ENCODE results near the gene FNBP1L.

The FNBP1L gene

GRCh38 chr1:93554883-93555872 lies 107.3 kb downstream of the FNBP1L start:
- Histone ChIP-seq H3K9me3 (ENCODE audit: control insufficient read depth, low read length) (no peaks in the 10 kb centered on the region), H3K9ac (ENCODE audit: low read length) (no peak overlapping the region), H3K36me3 (ENCODE audit: control insufficient read depth in 1 of 2, insufficient read depth in 2 of 2, low read depth in 1 of 2, low read length in 2 of 2) (peaks cover 5 to 26% of the 10 kb centered on the region in 2 experiments), H4K8ac (ENCODE audit: low read length) (no peak overlapping the region), H3K23ac (ENCODE audit: low read length in 2 of 2) (no peak overlapping the region), H4K91ac (ENCODE audit: low read length) (no peak overlapping the region), H2BK12ac (ENCODE audit: low read length in 2 of 2) (peak overlapping the region in 1 of 2 experiments; percentile 59), H3K4me3 (ENCODE audit: insufficient read depth in 1 of 2, low read depth in 1 of 2, low read length in 2 of 2) (no peak overlapping the region), H2BK120ac (ENCODE audit: low read depth, low read length) (no peak overlapping the region), H2AK5ac (ENCODE audit: low read length, severe bottlenecking) (no peak overlapping the region), H2AFZ (ENCODE audit: low read depth, low read length) (no peak overlapping the region), H3K4me1 (ENCODE audit: control insufficient read depth, insufficient read depth, low read depth, low read length) (peaks cover 5% of the 10 kb centered on the region), H2BK15ac (ENCODE audit: low read depth, poor library complexity, severe bottlenecking) (no peak overlapping the region), H2BK5ac (ENCODE audit: low read depth, low read length, poor library complexity, severe bottlenecking) (no peak overlapping the region), H3K4me2 (ENCODE audit: low read length, poor library complexity, severe bottlenecking) (no peak overlapping the region), H3K18ac (ENCODE audit: low read depth in 1 of 2, low read length in 2 of 2) (no peak overlapping the region), H3K4ac (ENCODE audit: low read depth in 1 of 2, low read length in 2 of 2) (no peak overlapping the region), H3K79me1 (replicated peaks; ENCODE audit: low read length, poor library complexity, severe bottlenecking) (peaks cover 4% of the 10 kb centered on the region), H3K27me3 (ENCODE audit: control insufficient read depth in 1 of 2, insufficient read depth in 1 of 2, low read length in 2 of 2) (no peaks in the 10 kb centered on the region), H3K27ac (ENCODE audit: low read length, poor library complexity, severe bottlenecking) (no peak overlapping the region), H3K14ac (ENCODE audit: low read length in 2 of 2) (no peak overlapping the region)
- 33% methylated on average over 4 of the region's 7 CpGs for WGBS
- DNase-seq = peak; percentile 41

GRCh38 chr1:93556291-93556690 lies 108.4 kb downstream of the FNBP1L start:
- H3K27ac ChIP-seq (ENCODE audit: low read length, poor library complexity, severe bottlenecking) = no peak overlapping the region

GRCh38 chr1:93559045-93559444 lies 111.1 kb downstream of the FNBP1L start:
- no peak overlapping the region for H2BK5ac ChIP-seq (ENCODE audit: low read depth, low read length, poor library complexity, severe bottlenecking)
- H2AK5ac ChIP-seq (ENCODE audit: low read length, severe bottlenecking) = no peak overlapping the region
- H3K79me1 ChIP-seq (replicated peaks; ENCODE audit: low read length, poor library complexity, severe bottlenecking) = peaks cover 10% of the 10 kb centered on the region
- H3K36me3 ChIP-seq (ENCODE audit: control insufficient read depth in 1 of 2, insufficient read depth in 2 of 2, low read depth in 1 of 2, low read length in 2 of 2) = peaks cover 5 to 49% of the 10 kb centered on the region in 2 experiments
- H2BK12ac ChIP-seq (ENCODE audit: low read length in 2 of 2) = no peak overlapping the region
- no peak overlapping the region for H4K91ac ChIP-seq (ENCODE audit: low read length)
- no peaks in the 10 kb centered on the region for H3K9me3 ChIP-seq (ENCODE audit: control insufficient read depth, low read length)
- H2AFZ ChIP-seq (ENCODE audit: low read depth, low read length) = no peak overlapping the region
- WGBS = 100% methylated on average over 1 of the region's 2 CpGs
- H3K14ac ChIP-seq (ENCODE audit: low read length in 2 of 2) = no peak overlapping the region
- no peak for DNase-seq
- no peak overlapping the region for H3K9ac ChIP-seq (ENCODE audit: low read length)
- H3K18ac ChIP-seq (ENCODE audit: low read depth in 1 of 2, low read length in 2 of 2) = no peak overlapping the region
- no peak overlapping the region for H3K27ac ChIP-seq (ENCODE audit: low read length, poor library complexity, severe bottlenecking)
- H3K4me1 ChIP-seq (ENCODE audit: control insufficient read depth, insufficient read depth, low read depth, low read length) = no peaks in the 10 kb centered on the region
- H4K8ac ChIP-seq (ENCODE audit: low read length) = no peak overlapping the region
- H2BK15ac ChIP-seq (ENCODE audit: low read depth, poor library complexity, severe bottlenecking) = no peak overlapping the region
- H2BK120ac ChIP-seq (ENCODE audit: low read depth, low read length) = no peak overlapping the region
- no peaks in the 10 kb centered on the region for H3K27me3 ChIP-seq (ENCODE audit: control insufficient read depth in 1 of 2, insufficient read depth in 1 of 2, low read length in 2 of 2)
- H3K4me2 ChIP-seq (ENCODE audit: low read length, poor library complexity, severe bottlenecking) = no peak overlapping the region
- H3K4ac ChIP-seq (ENCODE audit: low read depth in 1 of 2, low read length in 2 of 2) = no peak overlapping the region
- no peak overlapping the region for H3K4me3 ChIP-seq (ENCODE audit: insufficient read depth in 1 of 2, low read depth in 1 of 2, low read length in 2 of 2)
- no peak overlapping the region for H3K23ac ChIP-seq (ENCODE audit: low read length in 2 of 2)

More at GRCh38 chr1:93556291-93556690, 108.4 kb downstream of the FNBP1L start:
- Histone ChIP-seq H2BK120ac (ENCODE audit: low read depth, low read length) (no peak overlapping the region), H2AK5ac (ENCODE audit: low read length, severe bottlenecking) (no peak overlapping the region), H3K18ac (ENCODE audit: low read depth in 1 of 2, low read length in 2 of 2) (peak overlapping the region in 1 of 2 experiments; percentile 25), H2BK12ac (ENCODE audit: low read length in 2 of 2) (peak overlapping the region in 1 of 2 experiments; percentile 37), H3K4me1 (ENCODE audit: control insufficient read depth, insufficient read depth, low read depth, low read length) (peaks cover 5% of the 10 kb centered on the region), H4K8ac (ENCODE audit: low read length) (no peak overlapping the region), H3K23ac (ENCODE audit: low read length in 2 of 2) (no peak overlapping the region), H3K14ac (ENCODE audit: low read length in 2 of 2) (no peak overlapping the region), H2BK15ac (ENCODE audit: low read depth, poor library complexity, severe bottlenecking) (no peak overlapping the region), H3K9me3 (ENCODE audit: control insufficient read depth, low read length) (no peaks in the 10 kb centered on the region), H3K9ac (ENCODE audit: low read length) (no peak overlapping the region), H3K4me2 (ENCODE audit: low read length, poor library complexity, severe bottlenecking) (no peak overlapping the region), H2AFZ (ENCODE audit: low read depth, low read length) (no peak overlapping the region), H2BK5ac (ENCODE audit: low read depth, low read length, poor library complexity, severe bottlenecking) (no peak overlapping the region), H3K4ac (ENCODE audit: low read depth in 1 of 2, low read length in 2 of 2) (no peak overlapping the region), H3K27me3 (ENCODE audit: control insufficient read depth in 1 of 2, insufficient read depth in 1 of 2, low read length in 2 of 2) (no peaks in the 10 kb centered on the region), H3K4me3 (ENCODE audit: insufficient read depth in 1 of 2, low read depth in 1 of 2, low read length in 2 of 2) (no peak overlapping the region), H3K79me1 (replicated peaks; ENCODE audit: low read length, poor library complexity, severe bottlenecking) (peaks cover 8% of the 10 kb centered on the region), H4K91ac (ENCODE audit: low read length) (no peak overlapping the region), H3K36me3 (ENCODE audit: control insufficient read depth in 1 of 2, insufficient read depth in 2 of 2, low read depth in 1 of 2, low read length in 2 of 2) (peaks cover 5 to 26% of the 10 kb centered on the region in 2 experiments)
- DNase-seq = no peak
- WGBS = 100% methylated on average over 1 of the region's 2 CpGs

- no peak overlapping the region for H2BK12ac ChIP-seq (ENCODE audit: low read length in 2 of 2)
- no peaks in the 10 kb centered on the region for H3K4me1 ChIP-seq (ENCODE audit: control insufficient read depth, insufficient read depth, low read depth, low read length)
- no peak overlapping the region for H3K4me2 ChIP-seq (ENCODE audit: low read length, poor library complexity, severe bottlenecking)
- H3K36me3 ChIP-seq (ENCODE audit: control insufficient read depth in 1 of 2, insufficient read depth in 2 of 2, low read depth in 1 of 2, low read length in 2 of 2) = peaks cover 5 to 53% of the 10 kb centered on the region in 2 experiments
- no peak overlapping the region for H4K8ac ChIP-seq (ENCODE audit: low read length)
- H3K23ac ChIP-seq (ENCODE audit: low read length in 2 of 2) = no peak overlapping the region
- H2BK15ac ChIP-seq (ENCODE audit: low read depth, poor library complexity, severe bottlenecking) = no peak overlapping the region
- H3K9ac ChIP-seq (ENCODE audit: low read length) = no peak overlapping the region
- H3K27ac ChIP-seq (ENCODE audit: low read length, poor library complexity, severe bottlenecking) = no peak overlapping the region
- H2AFZ ChIP-seq (ENCODE audit: low read depth, low read length) = no peak overlapping the region
- H3K4ac ChIP-seq (ENCODE audit: low read depth in 1 of 2, low read length in 2 of 2) = no peak overlapping the region
- no peak for DNase-seq
- peak overlapping the region; percentile 27 for H2AK5ac ChIP-seq (ENCODE audit: low read length, severe bottlenecking)
- no peak overlapping the region for H3K14ac ChIP-seq (ENCODE audit: low read length in 2 of 2)
- H2BK120ac ChIP-seq (ENCODE audit: low read depth, low read length) = no peak overlapping the region
- no peak overlapping the region for H3K4me3 ChIP-seq (ENCODE audit: insufficient read depth in 1 of 2, low read depth in 1 of 2, low read length in 2 of 2)
- no peaks in the 10 kb centered on the region for H3K9me3 ChIP-seq (ENCODE audit: control insufficient read depth, low read length)
- peak overlapping the region; percentile 21 to 33 for H3K18ac ChIP-seq (ENCODE audit: low read depth in 1 of 2, low read length in 2 of 2)
- no peak overlapping the region for H2BK5ac ChIP-seq (ENCODE audit: low read depth, low read length, poor library complexity, severe bottlenecking)
- peaks cover 10% of the 10 kb centered on the region for H3K79me1 ChIP-seq (replicated peaks; ENCODE audit: low read length, poor library complexity, severe bottlenecking)
- no peak overlapping the region for H4K91ac ChIP-seq (ENCODE audit: low read length)
- H3K27me3 ChIP-seq (ENCODE audit: control insufficient read depth in 1 of 2, insufficient read depth in 1 of 2, low read length in 2 of 2) = no peaks in the 10 kb centered on the region
These were observed 111.8 kb downstream of the FNBP1L start for GRCh38 chr1:93559695-93560094.
